A549 (cell line): ENCODE results near the gene FOXP1.

Experiments
- CTCF ChIP-seq: fragments of >200 bp; sonication (Bioruptor Twin); formaldehyde crosslinking; IDR thresholded peaks from 3 replicates; pipeline ENCODE4 v1.5.1; 2016
- EP300 ChIP-seq, 2 experiments: fragments of >200 bp; sonication (Bioruptor Twin); formaldehyde crosslinking; IDR thresholded peaks; 2 replicates in 1 of 2; 3 replicates in 1 of 2; pipeline ENCODE4 v1.6.1; 2016 to 2017
- JUN ChIP-seq, 2 experiments: fragments of >200 bp; sonication (Bioruptor Twin); formaldehyde crosslinking; IDR thresholded peaks; 2 replicates in 1 of 2; 3 replicates in 1 of 2; pipeline ENCODE4 v1.6.1; 2016 to 2017
- MYC ChIP-seq: IDR thresholded peaks from 2 replicates; pipeline ENCODE4 v1.6.1; 2012; ENCODE audit warnings: mild to moderate bottlenecking, inconsistent platforms, low read length, improper control_type of control experiment, borderline replicate concordance
- POLR2A ChIP-seq: IDR thresholded peaks from 2 replicates; pipeline ENCODE4 v1.6.1; 2012; ENCODE audit warnings: mild to moderate bottlenecking, low read length
- RARB ChIP-seq: fragments of 250-450 bp; sonication (Bioruptor Pico); IDR thresholded peaks from 2 replicates; pipeline ENCODE4 v1.8.0; 2021; ENCODE audit warnings: mild to moderate bottlenecking, moderate library complexity
- RCOR1 ChIP-seq: fragments of 150-350 bp; IDR thresholded peaks from 2 replicates; pipeline ENCODE4 v1.6.1; 2014; ENCODE audit warnings: antibody characterized with exemption, low read length, low read depth
- TF ChIP-seq, protein P1 (sequence below): IDR thresholded peaks from 2 replicates; pipeline ENCODE4 v1.6.1; 2012

DNA sequence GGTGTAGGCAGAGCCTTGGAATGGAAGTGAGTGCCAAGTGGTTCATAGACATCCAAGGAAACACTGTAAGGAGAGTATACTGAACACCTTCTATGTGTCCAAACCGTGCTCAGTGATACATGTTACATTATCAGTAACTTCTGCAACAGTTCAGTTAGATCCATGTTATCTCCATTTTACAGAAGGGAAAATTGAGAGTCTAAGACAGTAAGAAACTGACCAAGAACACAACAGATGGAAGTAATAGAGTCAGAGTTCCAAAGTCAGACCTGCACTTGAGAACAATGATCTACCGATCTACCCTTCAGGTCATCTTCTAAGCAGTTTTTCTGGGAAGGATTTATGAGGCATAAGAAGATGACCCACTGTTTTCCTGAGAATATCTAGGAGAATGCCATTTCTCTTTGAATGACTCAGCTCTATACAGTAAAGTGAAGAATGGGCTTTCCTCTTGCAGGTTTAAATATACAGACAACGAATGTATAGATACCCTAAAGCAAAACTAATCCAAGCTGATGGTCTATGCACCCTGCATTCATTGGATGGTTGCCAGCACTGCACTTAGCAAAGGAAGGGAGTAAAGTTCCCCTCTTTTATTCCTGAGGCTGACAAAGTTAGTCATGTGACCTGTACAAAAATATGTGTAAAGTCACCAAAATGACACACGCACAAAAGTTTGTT, 667.0 kb downstream of the FOXP1 start:
- TF ChIP-seq, protein P1, sequence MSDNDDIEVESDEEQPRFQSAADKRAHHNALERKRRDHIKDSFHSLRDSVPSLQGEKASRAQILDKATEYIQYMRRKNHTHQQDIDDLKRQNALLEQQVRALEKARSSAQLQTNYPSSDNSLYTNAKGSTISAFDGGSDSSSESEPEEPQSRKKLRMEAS = no peak
- TF ChIP-seq RCOR1 (no peak), POLR2A (no peak), CTCF (no peak), JUN (IDR thresholded peaks at IDR 0.05) (no peak), RARB (CRISPR knock-in tag) (no peak), MYC (no peak), EP300 (IDR thresholded peaks at IDR 0.05) (no peak)
